ENCODE measurements around the gene CRIP1. TPM values are rescaled to one million over a fixed set of nuclear protein-coding genes. Genes with fewer than 3 reads are reported as not detected.

The CRIP1 gene
- total and polyA plus RNA-seq, 2 donors (not counting 1 experiment from before 2014, with no cell fraction given) = 210 to 563 TPM

GRCh38 chr14:105532735-105533141 is 46.1 kb downstream of the CRIP1 start:
- H3K79me2 ChIP-seq (ENCODE audit: control insufficient read depth, insufficient read depth, low read length) = no peaks in the 10 kb centered on the region
- WGBS (ENCODE audit: insufficient coverage) = 17% methylated on average over 7 of the region's 10 CpGs
- H3K9ac ChIP-seq (ENCODE audit: low read length) = peak overlapping the region; percentile 29
- ATAC-seq (ENCODE audit: low read depth) (peak; percentile 66), DNase-seq (peak; percentile 79)
- Mint-ChIP-seq H3K27ac (peak overlapping the region; percentile 90), H3K9me3 (ENCODE audit: insufficient read depth) (no peaks in the 10 kb centered on the region), H3K4me1 (peaks cover 49% of the 10 kb centered on the region), H3K27me3 (no peaks in the 10 kb centered on the region), H3K4me3 (peak overlapping the region; percentile 79)
- H3K4me1 ChIP-seq (ENCODE audit: control insufficient read depth in 2 of 2, insufficient read depth in 2 of 2, low read length in 2 of 2) = peaks cover 49 to 56% of the 10 kb centered on the region in 2 donors
- intact Hi-C loops (cut with micrococcal nuclease) = loop anchor here (10.0 kb wide), 1 partner anchor 882 kb away; no protein-coding TSS in a partner anchor
- peak overlapping the region; percentile 77 for H3K4me2 ChIP-seq (replicated peaks; ENCODE audit: low read depth, low read length, poor library complexity, severe bottlenecking)
- H3K27ac ChIP-seq (ENCODE audit: low read length in 2 of 2) = peak overlapping the region; percentile 32 to 64
- ChIA-PET CTCF (interaction anchor here (0.6 to 4.2 kb wide), 18 partner anchors 10 to 885 kb away, joined by 3 to 52 read pairs (median 4); partner anchors contain the start of genes CRIP1 and TEDC1), POLR2A (interaction anchor here (0.5 to 1.8 kb wide), 5 partner anchors 11 to 113 kb away, joined by 3 to 6 read pairs (median 4); no protein-coding TSS in a partner anchor)
- H3K9me3 ChIP-seq (ENCODE audit: control extremely low read depth in 1 of 3, control insufficient read depth in 2 of 3, insufficient read depth in 1 of 3, low read length in 2 of 3) = peaks cover 0 to 19% (median 0%) of the 10 kb centered on the region in 3 donors
- H3K27me3 ChIP-seq (replicated peaks in 1 of 4; ENCODE audit: control extremely low read depth in 1 of 4, control insufficient read depth in 3 of 4, insufficient read depth in 4 of 4, low read length in 3 of 4) = peaks cover 0 to 29% (median 2%) of the 10 kb centered on the region in 4 experiments
- peaks cover 4% of the 10 kb centered on the region for H4K20me1 ChIP-seq (ENCODE audit: control insufficient read depth, insufficient read depth, low read length, poor library complexity, severe bottlenecking)
- no peak overlapping the region for H3K4me3 ChIP-seq (ENCODE audit: control extremely low read depth in 1 of 5, extremely low read depth in 1 of 5, insufficient read depth in 1 of 5, low read depth in 2 of 5, low read length in 4 of 5)
- TF ChIP-seq CTCF (IDR thresholded peaks at IDR 0.05) = peak; percentile 67
- TF ChIP-seq EZH2 (IDR thresholded peaks at IDR 0.05; ENCODE audit: borderline replicate concordance, insufficient read depth, low read depth, low read length, poor library complexity, severe bottlenecking) = no peak
- no peaks in the 10 kb centered on the region for H3K36me3 ChIP-seq (replicated peaks in 1 of 2; ENCODE audit: control extremely low read depth in 1 of 2, control insufficient read depth in 1 of 2, extremely low read depth in 1 of 2, insufficient read depth in 2 of 2, low read length in 1 of 2)
- peak overlapping the region; percentile 76 for H2AFZ ChIP-seq (ENCODE audit: insufficient read depth, low read depth, low read length, poor library complexity, severe bottlenecking)

GRCh38 chr14:105533391-105533790 is 46.7 kb downstream of the CRIP1 start:
- intact Hi-C loops (cut with micrococcal nuclease) = loop anchor here (10.0 kb wide), 1 partner anchor 881 kb away; no protein-coding TSS in a partner anchor
- peak overlapping the region; percentile 79 for H3K4me3 Mint-ChIP-seq
- H3K27me3 ChIP-seq (replicated peaks in 1 of 4; ENCODE audit: control extremely low read depth in 1 of 4, control insufficient read depth in 3 of 4, insufficient read depth in 4 of 4, low read length in 3 of 4) = peaks cover 0 to 27% (median 0%) of the 10 kb centered on the region in 4 experiments

More at GRCh38 chr14:105533391-105533790, 46.7 kb downstream of the CRIP1 start:
- no peak for DNase-seq
- no peak for TF ChIP-seq CTCF (IDR thresholded peaks at IDR 0.05)
- TF ChIP-seq EZH2 (IDR thresholded peaks at IDR 0.05; ENCODE audit: borderline replicate concordance, insufficient read depth, low read depth, low read length, poor library complexity, severe bottlenecking) = no peak
- Histone ChIP-seq H2AFZ (ENCODE audit: insufficient read depth, low read depth, low read length, poor library complexity, severe bottlenecking) (no peak overlapping the region), H3K9ac (ENCODE audit: low read length) (no peak overlapping the region), H3K36me3 (replicated peaks in 1 of 2; ENCODE audit: control extremely low read depth in 1 of 2, control insufficient read depth in 1 of 2, extremely low read depth in 1 of 2, insufficient read depth in 2 of 2, low read length in 1 of 2) (no peaks in the 10 kb centered on the region), H3K9me3 (ENCODE audit: control extremely low read depth in 1 of 3, control insufficient read depth in 2 of 3, insufficient read depth in 1 of 3, low read length in 2 of 3) (peaks cover 0 to 18% (median 0%) of the 10 kb centered on the region in 3 donors), H3K4me1 (ENCODE audit: control insufficient read depth in 2 of 2, insufficient read depth in 2 of 2, low read length in 2 of 2) (peaks cover 48 to 56% of the 10 kb centered on the region in 2 donors), H3K4me3 (ENCODE audit: control extremely low read depth in 1 of 5, extremely low read depth in 1 of 5, insufficient read depth in 1 of 5, low read depth in 2 of 5, low read length in 4 of 5) (no peak overlapping the region), H3K27ac (ENCODE audit: low read length in 2 of 2) (no peak overlapping the region), H4K20me1 (ENCODE audit: control insufficient read depth, insufficient read depth, low read length, poor library complexity, severe bottlenecking) (no peaks in the 10 kb centered on the region), H3K4me2 (replicated peaks; ENCODE audit: low read depth, low read length, poor library complexity, severe bottlenecking) (peak overlapping the region; percentile 77), H3K79me2 (ENCODE audit: control insufficient read depth, insufficient read depth, low read length) (peaks cover 3% of the 10 kb centered on the region)
- Mint-ChIP-seq H3K27me3 (no peaks in the 10 kb centered on the region), H3K27ac (peak overlapping the region; percentile 17), H3K9me3 (ENCODE audit: insufficient read depth) (no peaks in the 10 kb centered on the region), H3K4me1 (peaks cover 48% of the 10 kb centered on the region)
- WGBS (ENCODE audit: insufficient coverage) = 25% methylated on average over 9 of the region's 9 CpGs
- POLR2A ChIA-PET = interaction anchor here (1.6 kb wide), 1 partner anchor 11 kb away, joined by 5 read pairs; no protein-coding TSS in a partner anchor
- no peak for ATAC-seq (ENCODE audit: low read depth)
- CTCF ChIA-PET = interaction anchor here (0.5 to 4.2 kb wide), 16 partner anchors 9 to 884 kb away, joined by 3 to 52 read pairs (median 4); partner anchors contain the start of genes CRIP1 and TEDC1
